HG02571 (cell line): Measurements from ENCODE around the gene NFATC3.

Experiments used
- ATAC-seq: cut with Tn5 transposase; IDR thresholded peaks from one replicate; pipeline ENCODE4 v1.9.1; 2021; ENCODE audit warnings: mild to moderate bottlenecking, moderate library complexity; ENCODE audit not compliant: unreplicated experiment

Gene NFATC3

DNA sequence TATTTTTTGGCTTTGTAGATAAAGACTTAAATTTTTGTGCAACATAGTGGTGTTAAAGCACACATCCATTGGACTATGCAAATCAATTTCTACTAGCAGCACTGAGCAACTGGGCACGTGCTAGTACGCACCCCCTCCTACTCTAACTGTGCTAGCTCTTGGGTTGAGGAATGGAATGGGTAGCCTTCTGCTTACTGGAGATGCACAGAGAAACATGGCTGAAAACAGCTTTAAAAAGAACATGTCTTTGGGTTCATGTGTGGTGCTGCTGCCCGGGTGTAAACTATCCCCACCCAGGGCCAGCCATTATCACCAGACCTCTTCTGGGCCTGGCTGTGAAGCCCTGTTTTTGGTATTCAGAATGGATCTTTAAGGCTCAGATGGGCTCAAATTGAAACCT, 143.5 kb downstream of the NFATC3 start:
- no peak for ATAC-seq

GRCh38 chr16:68229431-68230175, 144.4 kb downstream of the NFATC3 start:
- ATAC-seq: no peak

GRCh38 chr16:68230176-68230571, 145.0 kb downstream of the NFATC3 start:
- no peak for ATAC-seq

GRCh38 chr16:68230956-68231355, 145.8 kb downstream of the NFATC3 start:
- ATAC-seq: no peak

DNA sequence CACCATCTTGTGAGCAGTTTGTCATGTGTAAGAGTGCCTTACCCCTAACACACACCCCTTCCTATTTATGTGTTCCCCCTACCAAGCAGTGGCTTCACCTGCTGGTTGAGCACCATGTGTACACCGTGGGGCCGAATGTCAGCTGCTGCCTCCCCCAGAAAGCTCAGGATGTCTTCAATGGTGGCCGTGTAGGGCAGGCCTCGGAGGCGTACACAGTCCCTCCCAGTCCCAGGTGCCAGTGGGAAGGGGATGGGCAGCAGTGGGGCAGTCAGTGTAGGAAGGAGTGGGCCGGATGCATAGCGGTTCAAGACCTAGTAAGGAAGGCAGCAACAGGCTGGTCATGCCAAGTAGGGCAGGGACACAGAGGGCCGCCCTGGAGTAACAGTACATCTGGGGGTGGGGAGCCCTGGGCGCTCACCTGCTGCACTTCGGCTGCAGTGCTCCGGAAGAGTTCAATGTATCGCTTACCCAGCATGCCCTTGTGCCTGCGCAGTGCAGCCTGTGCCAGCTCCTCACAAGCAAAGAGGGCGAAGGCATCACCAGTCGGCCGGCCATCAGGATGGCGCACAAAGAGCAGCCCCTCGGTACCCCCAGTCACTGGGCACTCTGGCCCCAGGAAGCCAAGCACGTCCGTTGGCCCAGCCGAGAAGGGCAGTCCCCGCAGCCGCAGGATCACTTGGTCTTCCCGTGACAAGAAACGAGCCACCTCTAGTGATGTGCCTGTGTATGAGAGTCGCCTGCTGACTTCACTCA, 146.4 kb downstream of the NFATC3 start:
- ATAC-seq: no peak

GRCh38 chr16:68232335-68232734, 147.2 kb downstream of the NFATC3 start:
- no peak for ATAC-seq

DNA sequence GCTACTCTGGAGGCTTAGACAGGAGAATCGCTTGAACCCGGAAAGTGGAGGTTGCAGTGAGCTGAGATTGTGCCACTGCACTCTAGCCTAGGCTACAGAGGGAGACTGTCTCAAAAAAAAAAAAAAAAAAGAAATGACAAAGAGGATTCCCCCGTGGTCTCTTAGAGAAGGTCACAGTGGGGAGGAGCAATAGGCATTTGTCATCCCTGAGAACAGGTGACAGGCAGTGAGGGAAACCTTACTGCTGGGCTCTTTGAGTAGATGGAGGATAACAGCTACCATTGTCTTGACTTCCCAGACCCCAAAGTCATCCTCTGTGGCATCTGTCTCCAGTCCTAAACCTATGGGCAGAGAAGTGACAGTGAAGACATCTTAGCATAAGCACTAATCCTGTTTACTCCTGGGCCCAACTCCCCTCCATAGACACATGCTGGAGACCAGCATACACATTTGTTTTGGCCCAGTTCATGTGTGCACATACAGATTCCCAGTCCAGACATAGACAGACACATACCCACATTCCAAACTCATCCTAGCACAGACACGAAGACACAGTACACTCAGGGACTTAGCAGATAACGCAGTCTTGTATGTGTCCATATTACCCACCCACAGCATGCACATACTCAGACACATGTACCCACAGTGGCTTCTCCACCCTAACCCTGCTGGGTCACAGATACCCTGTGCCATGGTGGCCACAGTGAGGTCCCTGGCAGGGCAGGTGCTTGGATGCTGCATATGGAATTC, 148.1 kb downstream of the NFATC3 start:
- no peak for ATAC-seq

DNA sequence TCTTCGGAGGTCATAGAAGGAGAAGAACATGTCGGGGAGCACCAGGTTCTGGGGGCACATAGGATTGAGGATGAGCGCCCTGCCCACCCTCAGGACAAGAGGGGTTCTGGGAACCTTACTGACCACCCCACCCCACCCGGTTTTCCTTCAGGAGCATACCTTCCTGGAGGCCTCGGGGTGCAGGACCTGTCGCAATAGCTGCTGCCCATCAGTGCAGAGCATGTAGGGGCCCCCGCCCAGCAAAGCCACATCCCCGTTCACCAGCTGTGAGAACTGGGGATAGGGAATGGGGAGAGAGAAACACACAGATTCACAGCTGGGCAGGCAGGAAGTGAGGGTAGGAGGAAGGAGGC, 148.6 kb downstream of the NFATC3 start:
- ATAC-seq: no peak

DNA sequence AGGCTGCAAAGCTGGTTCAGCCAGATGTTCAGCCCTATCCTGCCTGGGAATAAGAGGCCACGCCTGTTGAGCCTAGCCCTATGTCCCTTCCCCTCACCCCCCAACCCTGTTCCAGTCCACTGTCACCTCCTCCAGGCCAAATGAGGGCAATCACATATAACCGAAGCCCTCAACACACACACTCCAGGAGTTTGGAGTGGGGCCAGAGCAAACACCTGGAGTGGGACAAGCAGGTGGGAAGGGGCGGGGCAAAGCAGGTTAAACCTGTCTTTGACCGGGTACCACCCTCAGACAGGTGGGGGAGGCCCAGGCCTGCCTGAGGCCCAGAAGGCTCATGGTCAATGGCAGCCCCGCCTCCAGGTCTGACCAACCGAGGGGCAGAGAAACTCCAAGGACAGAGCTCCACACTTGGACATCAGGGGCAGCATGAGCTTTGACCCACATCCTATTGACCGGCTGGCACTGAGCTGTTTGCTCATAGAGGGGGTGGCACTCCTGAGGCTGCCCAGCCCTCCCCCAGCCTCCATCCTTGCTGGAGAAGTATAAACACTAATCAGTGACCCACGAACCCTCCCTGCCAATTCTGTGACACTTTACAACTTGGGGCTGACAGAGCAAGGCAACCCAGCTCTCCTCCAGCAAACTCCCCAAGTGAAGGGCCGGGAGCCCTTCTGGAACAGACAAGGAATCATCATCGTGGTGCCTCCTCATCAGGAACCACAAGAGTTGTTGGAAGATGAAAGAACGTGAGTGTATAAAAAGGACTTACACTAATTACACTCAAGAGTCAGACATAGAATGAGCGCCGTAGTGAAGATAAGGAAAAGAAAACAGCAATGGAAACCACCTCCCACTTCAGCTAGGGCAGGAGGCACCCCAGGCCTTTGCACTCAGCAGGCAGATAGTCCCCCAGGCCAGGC, 149.3 kb downstream of the NFATC3 start:
- ATAC-seq: no peak

DNA sequence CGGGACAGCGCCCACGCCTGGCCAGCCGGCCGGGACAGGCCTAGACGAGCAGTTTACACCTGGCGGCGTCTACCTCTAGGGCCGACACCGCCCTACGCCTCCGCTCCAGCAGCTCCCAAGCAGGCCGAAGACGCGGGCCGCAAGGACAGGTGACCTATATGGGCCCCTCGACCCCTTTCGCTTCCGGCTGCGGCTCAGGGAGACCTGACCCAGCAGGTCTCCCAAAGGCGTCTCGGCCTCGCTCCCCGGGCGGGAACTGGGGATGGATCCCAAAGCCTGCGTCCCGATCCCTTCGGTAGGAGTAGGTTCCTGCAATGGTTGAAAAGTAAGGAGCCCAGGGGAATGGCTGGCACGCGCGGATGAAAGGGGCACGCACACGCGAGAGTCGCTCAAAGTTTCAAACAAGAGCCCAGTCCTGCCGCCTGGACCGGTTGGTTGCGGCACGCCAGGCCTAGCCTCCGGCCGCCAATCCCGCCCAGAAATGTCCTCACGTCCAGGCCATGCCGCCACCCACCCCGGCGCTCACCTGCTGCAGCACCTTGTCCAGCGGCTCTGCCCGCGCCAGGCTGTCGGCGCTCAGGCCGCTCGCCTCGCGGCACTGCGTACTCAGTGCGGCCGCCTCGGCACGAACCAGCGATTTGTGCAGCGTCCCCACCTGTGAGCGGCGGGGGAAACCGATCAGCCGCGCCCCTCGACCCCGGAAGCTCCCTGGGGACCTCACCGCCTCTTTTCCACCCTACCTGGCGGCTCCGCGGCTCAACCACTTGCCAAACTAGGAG, 150.1 kb downstream of the NFATC3 start:
- ATAC-seq: no peak

- no peak for ATAC-seq
Observed at GRCh38 chr16:68235887-68236136, 150.6 kb downstream of the NFATC3 start, which contains the start of gene ESRP2. Gene ESRP2, minus strand, starts transcription at chr16:68236127. Its CDS starts 82 bp downstream, at chr16:68236045.

GRCh38 chr16:68236137-68236825, 151.1 kb downstream of the NFATC3 start:
- ATAC-seq: no peak

DNA sequence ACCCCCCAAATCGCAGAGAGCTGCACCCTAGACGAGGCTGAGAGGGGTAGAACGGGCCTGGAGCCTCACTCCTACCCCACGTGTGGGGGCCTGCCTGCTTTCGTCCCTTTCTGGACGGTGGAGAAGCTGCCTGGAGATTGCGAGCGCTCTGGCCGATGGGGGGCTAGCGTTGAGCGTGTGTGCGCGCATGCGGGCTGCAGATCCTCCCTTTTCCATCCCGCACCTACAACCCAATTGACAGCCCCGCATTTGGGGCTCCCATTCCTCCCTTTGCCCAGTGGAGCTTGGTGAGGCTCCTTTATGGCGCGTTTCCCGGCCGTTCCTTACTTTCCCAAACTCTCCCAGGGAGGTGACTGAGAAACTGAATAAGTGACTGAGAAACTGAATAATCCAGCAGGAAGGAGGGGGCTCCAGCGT, 151.7 kb downstream of the NFATC3 start:
- ATAC-seq: no peak

DNA sequence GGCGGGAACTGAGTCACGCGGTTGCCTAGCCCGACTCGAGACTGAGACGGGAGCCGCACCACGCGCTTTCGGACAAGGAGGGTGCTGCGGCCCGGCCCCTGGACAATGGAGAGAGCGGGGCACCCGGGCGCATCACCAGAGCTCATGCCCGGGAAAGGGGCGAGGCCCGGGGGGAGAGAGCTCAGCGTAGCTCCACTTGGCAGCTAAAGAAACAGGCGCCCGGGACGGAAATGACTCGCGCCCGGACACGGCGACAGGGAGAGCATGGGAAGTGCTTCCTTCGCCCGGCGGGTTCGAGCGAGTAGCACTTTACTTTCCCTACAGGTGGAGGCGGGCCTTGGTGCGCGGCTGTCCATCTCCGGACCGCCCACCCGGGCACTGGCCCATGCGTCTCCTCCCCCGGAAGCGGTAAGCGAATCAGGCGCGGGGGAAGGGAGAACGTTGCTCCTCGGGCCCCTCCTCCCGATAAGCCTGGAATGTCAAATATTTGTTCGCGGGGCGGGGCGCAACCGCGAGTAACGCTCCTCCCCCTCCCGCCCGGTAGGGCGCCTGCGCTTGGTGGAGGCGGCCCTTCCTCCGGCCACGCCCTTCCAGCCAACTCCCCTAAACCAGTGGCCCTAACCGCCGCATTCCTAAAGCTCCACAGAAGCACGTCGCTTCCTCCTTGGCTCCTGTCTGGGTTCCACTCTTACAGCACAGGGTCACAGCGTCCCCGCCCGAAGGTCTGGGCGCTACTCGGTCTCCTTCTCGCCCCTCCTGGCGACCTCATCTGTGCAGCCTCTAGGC, 152.3 kb downstream of the NFATC3 start:
- ATAC-seq: peak; percentile 75

- ATAC-seq: peak; percentile 9
Observed at GRCh38 chr16:68238029-68238345, 152.8 kb downstream of the NFATC3 start.

DNA sequence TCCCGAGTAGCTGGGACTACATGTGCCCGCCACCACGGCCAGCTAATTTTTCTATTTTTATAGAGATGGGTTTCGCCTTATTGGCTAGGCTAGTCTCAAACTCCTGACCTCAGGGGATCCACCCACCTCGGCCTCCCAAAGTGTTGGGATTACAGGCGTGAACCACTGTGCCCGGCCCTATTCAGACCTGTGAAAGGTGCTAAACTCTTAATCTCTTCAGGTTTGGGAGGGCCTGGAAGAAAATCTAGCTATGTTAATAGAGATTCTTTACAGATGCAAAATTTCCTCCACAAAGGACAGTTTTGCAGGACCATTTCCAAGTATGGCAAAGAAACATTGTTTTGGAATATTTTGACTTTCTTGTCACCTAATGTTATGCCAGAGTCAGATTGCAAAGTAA, 156.9 kb downstream of the NFATC3 start:
- no peak for ATAC-seq

DNA sequence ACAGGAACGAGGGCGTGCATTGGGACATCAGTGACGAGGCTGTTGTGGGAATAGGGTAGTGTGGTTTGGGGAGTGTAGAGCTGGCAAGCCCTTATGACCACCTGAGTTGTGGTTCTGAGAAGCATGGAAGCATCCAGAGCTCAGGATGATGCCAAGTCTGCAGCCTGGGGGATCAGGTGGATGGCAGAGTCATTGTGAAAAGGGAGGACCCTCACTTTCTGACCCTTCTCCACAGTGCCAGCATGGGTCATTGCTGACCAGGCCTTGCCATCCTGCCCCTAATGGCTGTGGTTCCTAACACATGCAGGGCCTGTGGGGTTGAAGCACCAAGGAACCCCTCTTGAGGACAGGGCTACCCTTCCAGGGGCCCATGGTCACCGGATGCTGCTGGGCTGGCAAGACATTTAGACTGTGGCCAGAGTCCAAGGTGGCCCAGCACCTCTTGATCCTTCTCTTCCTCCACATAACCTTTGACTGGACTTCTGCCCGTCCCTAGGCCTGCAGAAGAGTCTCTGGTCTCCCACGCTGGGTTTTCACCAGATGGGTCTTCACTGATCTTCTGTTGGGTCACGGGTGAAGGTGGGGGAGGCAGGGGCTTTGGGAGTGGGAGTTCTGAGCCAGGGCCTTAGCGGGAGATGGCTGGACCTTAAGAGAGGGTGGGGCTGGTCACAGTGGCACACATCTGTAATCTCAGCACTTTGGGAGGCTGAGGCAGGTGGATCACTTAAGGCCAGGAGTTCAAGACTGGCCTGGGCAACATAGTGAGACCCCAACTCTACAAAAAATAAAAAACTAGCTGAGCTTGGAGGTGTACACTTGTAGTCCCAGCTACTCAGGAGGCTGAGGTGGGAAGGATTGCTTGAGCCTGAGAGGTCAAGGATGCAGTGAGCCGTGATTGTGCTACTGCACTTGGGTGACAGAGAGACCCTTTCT, 158.0 kb downstream of the NFATC3 start:
- ATAC-seq: no peak

GRCh38 chr16:68244481-68244902, 159.3 kb downstream of the NFATC3 start:
- ATAC-seq: no peak
